Trophoblast cell (in vitro differentiated cells and primary cell): ENCODE data around the gene ZBTB7A.
"Not testable (repeated sequence)": the region's sequence is repeated elsewhere in the genome, so short reads cannot be mapped to it uniquely, and the experiment has no call there.

Experiments used
- DNase-seq, 2 donors: peaks; one replicate each; pipeline ENCODE4 v3.0.0-alpha.2; 2016
- H2AFZ ChIP-seq: 2 replicates; pipeline ENCODE4 v1.6.1; 2013; ENCODE audit warnings: low read length, moderate library complexity, mild to moderate bottlenecking; ENCODE audit not compliant: insufficient read depth, poor library complexity
- H2AK5ac ChIP-seq: 2 replicates; pipeline ENCODE4 v1.6.1; 2013; ENCODE audit warnings: mild to moderate bottlenecking, low read length
- H2BK120ac ChIP-seq: 2 replicates; pipeline ENCODE4 v1.6.1; 2013; ENCODE audit warnings: low read length, mild to moderate bottlenecking, moderate library complexity; ENCODE audit not compliant: insufficient read depth, poor library complexity
- H2BK12ac ChIP-seq: 2 replicates; pipeline ENCODE4 v1.6.1; 2013; ENCODE audit warnings: mild to moderate bottlenecking, low read length, moderate library complexity
- H2BK5ac ChIP-seq: 2 replicates; pipeline ENCODE4 v1.6.1; 2013; ENCODE audit warnings: low read length, low read depth, moderate library complexity, mild to moderate bottlenecking; ENCODE audit not compliant: poor library complexity
- H3K14ac ChIP-seq: 2 replicates; pipeline ENCODE4 v1.6.1; 2013; ENCODE audit warnings: mild to moderate bottlenecking, low read length
- H3K18ac ChIP-seq: 2 replicates; pipeline ENCODE4 v1.6.1; 2013; ENCODE audit warnings: mild to moderate bottlenecking, low read length
- H3K23ac ChIP-seq: 2 replicates; pipeline ENCODE4 v1.6.1; 2013; ENCODE audit warnings: low read length
- H3K27ac ChIP-seq: 2 replicates; pipeline ENCODE4 v1.5.1; 2013; ENCODE audit warnings: low read depth, mild to moderate bottlenecking, inconsistent platforms, low read length, moderate library complexity
- H3K27me3 ChIP-seq: 2 replicates; pipeline ENCODE4 v1.6.1; 2013; ENCODE audit warnings: inconsistent platforms, mild to moderate bottlenecking, low read length, moderate library complexity; ENCODE audit not compliant: insufficient read depth
- H3K36me3 ChIP-seq, 2 experiments: 1 replicate in 1 of 2; 2 replicates in 1 of 2; pipeline ENCODE4 v1.6.1; 2013; ENCODE audit warnings: low read length in 2 of 2, mild to moderate bottlenecking in 2 of 2, moderate library complexity in 1 of 2; ENCODE audit not compliant: insufficient read depth in 2 of 2, control insufficient read depth in 1 of 2
- H3K4ac ChIP-seq: 2 replicates; pipeline ENCODE4 v1.6.1; 2013; ENCODE audit warnings: low read depth, mild to moderate bottlenecking, low read length, moderate library complexity
- H3K4me1 ChIP-seq, 2 experiments: 1 replicate in 1 of 2; 2 replicates in 1 of 2; pipeline ENCODE4 v1.6.1; 2013; ENCODE audit warnings: low read length in 2 of 2, mild to moderate bottlenecking in 2 of 2, moderate library complexity in 1 of 2; ENCODE audit not compliant: insufficient read depth in 2 of 2, control insufficient read depth in 1 of 2
- H3K4me2 ChIP-seq: 2 replicates; pipeline ENCODE4 v1.6.1; 2013; ENCODE audit warnings: inconsistent platforms, mild to moderate bottlenecking, low read length, moderate library complexity
- H3K4me3 ChIP-seq: 2 replicates; pipeline ENCODE4 v1.5.1; 2013; ENCODE audit warnings: mild to moderate bottlenecking, low read depth, low read length, inconsistent platforms
- H3K79me1 ChIP-seq: one replicate; pipeline ENCODE4 v1.6.1; 2013; ENCODE audit warnings: low read length
- H3K79me2 ChIP-seq: 2 replicates; pipeline ENCODE4 v1.6.1; 2013; ENCODE audit warnings: low read length, mild to moderate bottlenecking; ENCODE audit not compliant: control insufficient read depth, insufficient read depth, poor library complexity
- H3K9ac ChIP-seq: 2 replicates; pipeline ENCODE4 v1.6.1; 2013; ENCODE audit warnings: mild to moderate bottlenecking, low read length
- H3K9me3 ChIP-seq: 2 replicates; pipeline ENCODE4 v1.6.1; 2013; ENCODE audit warnings: low read depth, mild to moderate bottlenecking, control low read depth, inconsistent platforms, low read length; ENCODE audit not compliant: insufficient read depth
- H4K12ac ChIP-seq: 2 replicates; pipeline ENCODE4 v1.6.1; 2013; ENCODE audit warnings: low read depth, mild to moderate bottlenecking, low read length, moderate library complexity
- H4K8ac ChIP-seq: 2 replicates; pipeline ENCODE4 v1.6.1; 2013; ENCODE audit warnings: low read depth, mild to moderate bottlenecking, low read length, moderate library complexity
- H4K91ac ChIP-seq: one replicate; pipeline ENCODE4 v1.6.1; 2013; ENCODE audit warnings: low read depth, mild to moderate bottlenecking, low read length, moderate library complexity
- WGBS: extraction: QIAGEN DNeasy Blood & Tissue Kit; methylation state at CpG from one replicate; pipeline ENCODE4 v1.1.7; 2013; ENCODE audit warnings: missing lambda C conversion rate; ENCODE audit not compliant: insufficient read length, insufficient coverage; ENCODE audit errors: extremely low coverage; 5-methylcytosine and 5-hydroxymethylcytosine counted together

The ZBTB7A gene

DNA sequence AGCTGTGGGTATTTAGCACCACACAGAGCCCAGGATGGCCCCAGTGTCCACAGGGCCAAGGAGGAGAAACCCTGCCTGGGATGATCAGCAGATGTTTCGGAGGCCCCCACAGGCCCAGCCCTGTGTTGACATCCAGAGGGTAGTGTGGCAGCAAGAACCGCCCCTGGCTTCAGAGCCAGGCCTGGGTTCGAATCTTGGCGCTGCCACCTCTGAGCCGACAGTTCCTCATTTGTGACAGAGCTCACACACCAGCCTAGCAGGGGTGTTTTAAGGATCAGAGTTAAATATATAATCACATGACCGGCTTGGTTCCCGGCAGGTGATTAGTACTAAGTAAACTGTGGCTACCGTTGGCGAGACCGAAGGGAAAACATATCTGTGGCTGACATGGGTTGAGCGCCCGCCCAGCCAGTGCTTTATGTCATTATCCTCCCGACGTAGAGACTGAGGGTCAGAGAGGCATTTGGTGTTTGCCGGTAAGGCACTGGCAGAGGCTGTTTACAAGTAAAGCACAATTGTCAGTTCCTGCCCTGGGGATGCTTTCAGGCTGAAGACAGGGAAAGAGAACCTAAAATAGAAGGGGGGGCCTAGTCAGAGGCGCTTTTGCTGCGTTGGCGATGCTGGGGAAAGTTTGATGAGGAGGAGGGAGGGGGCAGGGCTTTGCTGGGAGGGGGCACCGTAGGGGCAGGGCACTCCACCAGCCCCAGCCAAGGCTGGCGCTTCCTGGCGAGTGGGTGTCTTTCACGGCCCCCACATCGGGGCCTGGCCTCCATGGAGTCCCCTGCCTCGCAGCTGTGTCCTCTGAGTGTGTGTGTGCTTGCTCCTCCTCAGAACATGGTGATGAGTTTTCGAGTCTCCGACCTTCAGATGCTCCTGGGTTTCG is 54.4 kb downstream of the ZBTB7A start:
- H4K8ac ChIP-seq = no peak overlapping the region
- H3K23ac ChIP-seq = no peak overlapping the region
- H3K14ac ChIP-seq = no peak overlapping the region
- DNase-seq = no peak
- H3K18ac ChIP-seq = no peak overlapping the region
- H3K4me1 ChIP-seq = peaks cover 36 to 46% of the 10 kb centered on the region in 2 experiments
- no peak overlapping the region for H4K12ac ChIP-seq
- no peak overlapping the region for H2BK12ac ChIP-seq
- H3K36me3 ChIP-seq = peaks cover 40 to 50% of the 10 kb centered on the region in 2 experiments
- no peak overlapping the region for H2AFZ ChIP-seq
- H3K79me2 ChIP-seq = peaks cover 31% of the 10 kb centered on the region
- H3K27me3 ChIP-seq = no peaks in the 10 kb centered on the region
- H2BK5ac ChIP-seq = no peak overlapping the region
- no peak overlapping the region for H4K91ac ChIP-seq
- H3K9ac ChIP-seq = no peak overlapping the region
- H3K4ac ChIP-seq = no peak overlapping the region
- H3K79me1 ChIP-seq = peaks cover 17% of the 10 kb centered on the region
- no peak overlapping the region for H2AK5ac ChIP-seq
- no CpG with 5 or more reads among the region's 27 CpGs for WGBS
- H3K9me3 ChIP-seq = no peaks in the 10 kb centered on the region
- no peak overlapping the region for H2BK120ac ChIP-seq
- no peak overlapping the region for H3K4me3 ChIP-seq
- no peak overlapping the region for H3K27ac ChIP-seq
- no peak overlapping the region for H3K4me2 ChIP-seq

DNA sequence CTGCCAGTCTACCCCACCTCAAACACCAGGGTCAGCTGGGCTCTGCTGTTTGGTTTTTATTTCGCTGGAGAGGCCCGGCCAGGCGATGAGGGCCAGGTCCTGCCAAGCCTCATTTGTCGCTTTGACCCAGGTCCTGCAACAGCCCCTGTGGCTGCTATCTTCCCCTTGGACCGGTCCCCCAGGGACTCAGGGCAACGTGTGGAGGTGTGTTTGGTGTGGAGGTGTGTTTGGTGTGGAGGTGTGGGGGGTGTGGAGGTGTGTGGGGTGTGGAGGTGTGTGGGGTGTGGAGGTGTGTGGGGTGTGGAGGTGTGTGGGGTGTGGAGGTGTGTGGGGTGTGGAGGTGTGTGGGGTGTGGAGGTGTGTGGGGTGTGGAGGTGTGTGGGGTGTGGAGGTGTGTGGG is 55.3 kb downstream of the ZBTB7A start:
- peaks cover 38 to 44% of the 10 kb centered on the region in 2 experiments for H3K36me3 ChIP-seq
- WGBS = no CpG with 5 or more reads among the region's 6 CpGs

DNA sequence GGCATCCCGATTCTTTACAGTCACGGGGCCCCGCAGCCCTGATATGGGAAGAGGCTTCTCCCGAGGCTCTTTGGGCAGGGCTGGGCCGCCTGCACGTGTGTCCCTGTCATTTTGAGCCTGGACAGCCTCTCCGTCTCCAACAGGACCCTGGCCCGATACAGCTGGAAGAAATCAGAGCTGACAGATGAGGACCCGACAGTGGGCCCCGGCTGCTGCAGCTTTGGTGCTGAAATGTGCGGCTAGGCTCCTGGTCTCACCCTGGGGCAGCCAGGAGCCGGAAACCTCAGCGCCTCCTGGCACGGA is 55.9 kb downstream of the ZBTB7A start:
- peaks cover 35 to 40% of the 10 kb centered on the region in 2 experiments for H3K36me3 ChIP-seq
- H3K79me1 ChIP-seq = peaks cover 17% of the 10 kb centered on the region
- no peak overlapping the region for H3K27ac ChIP-seq
- no peak overlapping the region for H2AK5ac ChIP-seq
- no peak overlapping the region for H4K91ac ChIP-seq
- no peak overlapping the region for H3K14ac ChIP-seq
- no peaks in the 10 kb centered on the region for H3K27me3 ChIP-seq
- H3K4me1 ChIP-seq = peaks cover 27 to 37% of the 10 kb centered on the region in 2 experiments
- H4K8ac ChIP-seq = no peak overlapping the region
- peaks cover 29% of the 10 kb centered on the region for H3K79me2 ChIP-seq
- no peak for DNase-seq
- H4K12ac ChIP-seq = no peak overlapping the region
- no peak overlapping the region for H3K4me2 ChIP-seq
- H3K4me3 ChIP-seq = no peak overlapping the region
- H3K18ac ChIP-seq = no peak overlapping the region
- H2BK5ac ChIP-seq = no peak overlapping the region
- WGBS = no CpG with 5 or more reads among the region's 14 CpGs
- peak overlapping the region; percentile 3 for H3K4ac ChIP-seq
- no peak overlapping the region for H2BK120ac ChIP-seq
- H3K23ac ChIP-seq = no peak overlapping the region
- H3K9me3 ChIP-seq = no peaks in the 10 kb centered on the region
- no peak overlapping the region for H2BK12ac ChIP-seq
- no peak overlapping the region for H2AFZ ChIP-seq
- H3K9ac ChIP-seq = no peak overlapping the region

More for the DNA sequence above, 55.3 kb downstream of the ZBTB7A start:
- not testable (repeated sequence) for H2BK5ac ChIP-seq, H3K9me3 ChIP-seq, H2BK12ac ChIP-seq, DNase-seq, H3K4me2 ChIP-seq, H3K18ac ChIP-seq, H2AFZ ChIP-seq, H4K91ac ChIP-seq, H4K8ac ChIP-seq, H3K4me3 ChIP-seq, H2AK5ac ChIP-seq, H2BK120ac ChIP-seq, H3K14ac ChIP-seq, H4K12ac ChIP-seq, H3K27ac ChIP-seq, H3K27me3 ChIP-seq, H3K23ac ChIP-seq, H3K9ac ChIP-seq
- Histone ChIP-seq H3K4ac (peak overlapping the region; percentile 7), H3K79me2 (peaks cover 33% of the 10 kb centered on the region), H3K79me1 (peaks cover 23% of the 10 kb centered on the region), H3K4me1 (peaks cover 34 to 43% of the 10 kb centered on the region in 2 experiments)

DNA sequence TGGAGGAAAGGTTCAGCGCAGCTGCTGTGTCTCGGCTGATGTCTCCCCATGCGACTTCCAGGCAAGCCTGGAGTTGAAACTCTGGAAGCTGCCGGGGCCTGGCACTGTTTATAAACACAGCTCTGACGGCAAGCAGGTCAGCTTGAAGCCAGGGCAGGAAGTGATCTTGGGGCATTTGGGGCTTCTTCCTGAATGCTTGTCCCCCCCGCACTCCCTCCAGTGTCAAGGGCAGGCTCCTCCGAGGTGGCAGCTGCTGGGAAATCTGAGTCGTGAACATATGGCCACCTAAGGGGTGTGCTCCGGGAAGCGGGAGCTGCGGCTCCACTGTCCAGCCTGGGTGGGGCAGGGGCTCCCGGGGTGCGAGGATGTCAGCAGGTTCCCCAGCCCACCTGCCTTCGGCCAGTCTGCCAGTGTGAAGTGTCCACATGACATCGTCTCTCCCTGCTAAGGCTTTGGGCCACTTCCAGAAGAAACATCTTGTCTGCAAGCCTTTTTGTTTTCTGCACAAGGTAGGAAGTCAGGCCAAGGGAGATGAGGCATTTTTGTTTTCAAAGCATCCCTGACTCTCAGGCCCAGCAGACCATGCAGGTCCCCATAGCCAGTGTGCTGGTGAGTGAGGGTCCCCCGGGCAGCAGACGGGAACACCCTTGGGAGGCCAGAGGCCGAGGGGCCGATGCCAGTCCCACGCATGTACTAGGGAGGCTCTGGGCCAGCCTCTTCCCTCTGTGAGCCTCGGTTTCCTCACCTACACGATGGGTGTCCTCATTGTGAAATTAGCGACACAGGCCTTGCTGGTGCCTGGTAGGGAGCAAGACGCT is 56.5 kb downstream of the ZBTB7A start:
- WGBS = no CpG with 5 or more reads among the region's 24 CpGs
- no peak overlapping the region for H2BK12ac ChIP-seq
- no peaks in the 10 kb centered on the region for H3K9me3 ChIP-seq

More for the DNA sequence above, 56.5 kb downstream of the ZBTB7A start:
- Histone ChIP-seq H3K14ac (no peak overlapping the region), H2AK5ac (no peak overlapping the region), H3K18ac (no peak overlapping the region), H3K27me3 (no peaks in the 10 kb centered on the region), H3K4me3 (no peak overlapping the region), H3K9ac (no peak overlapping the region), H2AFZ (no peak overlapping the region), H2BK120ac (no peak overlapping the region), H3K27ac (no peak overlapping the region), H3K79me2 (peaks cover 27% of the 10 kb centered on the region), H3K79me1 (peaks cover 13% of the 10 kb centered on the region), H4K91ac (no peak overlapping the region), H3K4me2 (no peak overlapping the region), H3K4me1 (peaks cover 24 to 33% of the 10 kb centered on the region in 2 experiments), H3K23ac (no peak overlapping the region), H4K8ac (no peak overlapping the region), H3K4ac (peak overlapping the region; percentile 75), H3K36me3 (peaks cover 35 to 40% of the 10 kb centered on the region in 2 experiments), H4K12ac (no peak overlapping the region), H2BK5ac (no peak overlapping the region)
- DNase-seq = no peak
